ENCODE measurements around the gene TBKBP1. TPM values are rescaled to one million over a fixed set of nuclear protein-coding genes. Genes with fewer than 3 reads are reported as not detected.

Gene TBKBP1
- total and polyA plus RNA-seq, 2 donors (not counting 3 experiments of a cell fraction or from before 2014, with no cell fraction given), result 7.0 to 11.7 TPM

DNA sequence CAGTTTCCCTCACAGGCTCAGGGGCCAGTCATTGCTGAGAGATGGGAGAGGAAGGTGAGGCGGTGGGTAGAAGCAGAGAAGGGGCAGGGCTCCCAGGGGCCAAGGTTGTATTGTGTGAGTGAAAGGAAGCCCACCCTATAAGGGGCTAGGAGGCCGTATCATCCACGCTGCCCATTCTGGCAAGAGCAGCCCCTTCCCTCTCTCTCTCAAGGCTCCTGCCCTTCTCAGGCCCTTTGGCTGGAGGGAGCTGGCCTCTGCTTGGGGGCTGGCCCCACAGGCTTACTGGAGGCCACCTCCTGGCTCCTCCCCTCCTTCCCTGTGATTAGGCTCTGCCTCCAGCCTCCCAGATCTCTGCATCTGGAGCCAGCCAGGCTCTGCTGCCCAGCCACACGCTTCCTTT lies 7.6 kb downstream of the TBKBP1 start:
- H3K4me1 ChIP-seq (ENCODE audit: control insufficient read depth, extremely low read depth, insufficient read depth, low read length), result no peaks in the 10 kb centered on the region
- POLR2A ChIA-PET, result no interaction called here
- H3K9me1 ChIP-seq (replicated peaks; ENCODE audit: control insufficient read depth, extremely low read depth, insufficient read depth, low read length), result no peaks in the 10 kb centered on the region
- H3K4me2 ChIP-seq (ENCODE audit: insufficient read depth, low read length), result no peak overlapping the region
- no peaks in the 10 kb centered on the region for H3K9me3 ChIP-seq (replicated peaks; ENCODE audit: control insufficient read depth, insufficient read depth, low read length)
- H3K36me3 ChIP-seq (ENCODE audit: control insufficient read depth in 2 of 2, extremely low read depth in 1 of 2, insufficient read depth in 2 of 2, low read length in 2 of 2), result peaks cover 0 to 24% of the 10 kb centered on the region in 2 experiments
- intact Hi-C loops (cut with micrococcal nuclease), result no loop called here
- no peak for DNase-seq (ENCODE audit: low read depth, low spot score)
- no TSS peak for BruUV-seq (replicated peaks)
- CTCF ChIA-PET, result interaction anchor here (1.9 kb wide), 1 partner anchor 17 kb away, joined by 5 read pairs; no protein-coding TSS in a partner anchor
- no peak overlapping the region for H2AFZ ChIP-seq (ENCODE audit: low read depth, low read length)
- TF ChIP-seq POLR2A (IDR thresholded peaks at IDR 0.05; ENCODE audit: low read depth, low read length), result no peak
- TF ChIP-seq EZH2 (IDR thresholded peaks at IDR 0.05; ENCODE audit: borderline replicate concordance, low read depth, low read length, severe bottlenecking), result no peak
- TF ChIP-seq GATA2 (IDR thresholded peaks at IDR 0.05; ENCODE audit: insufficient read depth, insufficient read length, low read depth, low read length), result no peak
- TF ChIP-seq CTCF (IDR thresholded peaks at IDR 0.05; ENCODE audit: extremely low read depth in 1 of 2, insufficient read depth in 1 of 2, low read depth in 1 of 2, low read length in 2 of 2), result no peak
- TF ChIP-seq POLR2AphosphoS5 (IDR thresholded peaks at IDR 0.05; ENCODE audit: insufficient read depth, low read depth, low read length), result no peak
- no peak for TF ChIP-seq FOS (IDR thresholded peaks at IDR 0.05; ENCODE audit: borderline replicate concordance, insufficient read depth, low read length)
- no peaks in the 10 kb centered on the region for H3K79me2 ChIP-seq (ENCODE audit: control insufficient read depth, insufficient read depth, low read length)
- no peak overlapping the region for H3K27ac ChIP-seq (ENCODE audit: insufficient read depth, low read depth, low read length)
- dilution Hi-C loops (cut with MboI; ENCODE audit: extremely low pct_ligation_motif_present, low sequenced_read_pairs), result no loop called here
- H3K27me3 ChIP-seq (ENCODE audit: control insufficient read depth in 2 of 2, insufficient read depth in 2 of 2, low read length in 2 of 2), result no peaks in the 10 kb centered on the region
- H3K9ac ChIP-seq (replicated peaks; ENCODE audit: extremely low read depth, insufficient read depth, low read length), result no peak overlapping the region
- no peaks in the 10 kb centered on the region for H4K20me1 ChIP-seq (replicated peaks; ENCODE audit: control insufficient read depth, extremely low read depth, insufficient read depth, low read length)
- FAIRE-seq, result no peak
- no peak overlapping the region for H3K4me3 ChIP-seq (replicated peaks in 1 of 3; ENCODE audit: insufficient read depth in 1 of 3, low read depth in 1 of 3, low read length in 3 of 3)
